Mesodermal cell (in vitro differentiated cells): ENCODE measurements around the gene HES3.

ENCODE experiments used
- H3K27ac ChIP-seq: 2 replicates; pipeline ENCODE4 v1.7.0; 2013; ENCODE audit warnings: mild to moderate bottlenecking, low read depth, low read length, moderate library complexity; ENCODE audit not compliant: severe bottlenecking
- H3K36me3 ChIP-seq: 2 replicates; pipeline ENCODE4 v1.7.1; 2013; ENCODE audit warnings: mild to moderate bottlenecking, low read length, moderate library complexity; ENCODE audit not compliant: control insufficient read depth, insufficient read depth
- H3K4me1 ChIP-seq: one replicate; pipeline ENCODE4 v1.7.1; 2013; ENCODE audit warnings: mild to moderate bottlenecking, low read length; ENCODE audit not compliant: insufficient read depth, control insufficient read depth, poor library complexity, severe bottlenecking
- H3K4me3 ChIP-seq: 2 replicates; pipeline ENCODE4 v1.7.0; 2013; ENCODE audit warnings: low read length, control low read depth, mild to moderate bottlenecking; ENCODE audit not compliant: insufficient read depth, poor library complexity, severe bottlenecking; ENCODE audit errors: extremely low read depth
- H3K9me3 ChIP-seq: 2 replicates; pipeline ENCODE4 v1.7.1; 2013; ENCODE audit warnings: mild to moderate bottlenecking, low read length, moderate library complexity; ENCODE audit not compliant: control insufficient read depth
- WGBS, 2 experiments: methylation state at CpG; one replicate each; pipeline ENCODE4 v1.1.5; 2013; ENCODE audit warnings: missing lambda C conversion rate in 2 of 2; ENCODE audit not compliant: insufficient coverage in 2 of 2; 5-methylcytosine and 5-hydroxymethylcytosine counted together

The HES3 gene

DNA sequence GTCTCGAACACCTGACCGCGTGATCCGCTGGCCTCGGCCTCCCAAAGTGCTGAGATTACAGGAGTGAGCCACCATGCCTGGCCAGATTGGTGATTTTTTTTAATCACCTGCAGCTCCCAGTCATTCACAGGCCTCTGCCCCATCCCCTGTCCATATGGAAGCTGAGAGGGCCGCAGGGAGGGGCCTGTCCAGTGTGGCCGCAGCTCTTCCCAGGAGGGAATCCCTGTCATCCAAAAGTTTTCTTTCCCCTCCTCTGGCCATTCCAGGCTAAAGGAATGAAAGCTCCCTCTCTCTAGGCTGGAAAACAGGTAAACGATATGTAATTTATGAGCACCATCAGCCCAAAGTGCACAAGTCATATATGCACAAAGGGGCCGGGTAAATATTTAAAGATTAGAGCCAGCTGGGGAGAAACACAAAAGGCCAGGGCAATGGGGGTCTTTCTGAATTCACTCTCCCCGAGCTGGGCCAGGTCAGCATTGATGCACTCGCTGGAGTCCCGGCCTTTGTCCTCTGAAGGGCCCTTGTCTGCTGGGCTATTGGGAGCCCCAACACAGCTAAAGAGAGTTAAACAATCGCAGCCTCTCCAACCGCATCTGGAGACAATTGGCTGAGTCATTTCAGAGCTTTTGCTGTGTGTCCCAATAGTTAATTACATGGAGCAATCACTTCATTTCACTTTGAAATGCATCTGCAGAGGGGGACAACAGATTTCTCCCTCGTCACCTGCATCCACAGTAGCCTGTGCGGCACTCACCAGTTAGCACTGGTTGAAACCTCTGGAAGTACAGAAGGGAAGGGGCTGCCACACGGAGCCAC, 3.8 kb upstream of the HES3 start:
- H3K4me1 ChIP-seq, result no peaks in the 10 kb centered on the region
- WGBS, 2 experiments, result 25 to 34% methylated on average over 11 to 13 of the region's 17 CpGs
- H3K9me3 ChIP-seq, result no peaks in the 10 kb centered on the region
- no peaks in the 10 kb centered on the region for H3K36me3 ChIP-seq
- H3K4me3 ChIP-seq, result no peak overlapping the region
- no peak overlapping the region for H3K27ac ChIP-seq

DNA sequence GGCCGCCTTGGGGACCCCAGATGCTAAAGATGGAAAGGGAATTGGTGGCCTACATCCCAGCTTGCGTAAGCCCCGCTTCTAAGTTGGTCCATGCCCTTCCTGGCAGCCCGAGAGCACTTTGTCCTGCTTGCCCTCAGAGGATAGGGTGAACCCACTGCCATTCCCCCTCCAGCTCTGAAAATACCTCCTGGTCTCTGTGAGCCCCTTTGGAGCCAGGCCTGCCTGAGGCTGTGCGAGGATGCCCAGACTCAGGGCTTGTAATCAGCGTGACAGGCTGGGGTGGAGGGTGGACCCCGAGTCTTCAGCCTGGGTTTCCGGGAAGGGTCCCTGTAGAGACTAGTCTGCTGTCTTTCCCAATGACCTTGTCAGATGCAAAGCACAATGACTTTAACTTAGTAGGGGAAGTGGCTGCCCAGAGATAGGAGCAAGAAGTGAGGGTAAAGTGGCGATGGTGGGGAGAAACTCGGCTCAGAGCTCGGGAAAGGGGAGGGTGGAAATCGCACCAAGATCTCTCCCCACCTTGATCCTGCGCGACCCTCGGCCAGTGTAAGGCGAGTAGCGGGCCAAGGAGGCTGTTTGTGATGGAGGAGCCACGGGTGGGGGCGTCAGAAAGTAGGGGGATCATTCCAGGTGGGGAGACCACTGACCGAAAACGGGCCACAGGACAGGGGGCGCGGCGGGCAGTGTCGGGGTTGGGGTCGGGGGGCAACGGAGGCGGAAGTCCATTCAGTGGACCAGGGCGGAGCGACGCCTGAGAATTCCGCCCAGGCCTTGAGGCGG, 2.7 kb upstream of the HES3 start:
- Histone ChIP-seq H3K4me3 (no peak overlapping the region), H3K9me3 (no peaks in the 10 kb centered on the region), H3K4me1 (no peaks in the 10 kb centered on the region), H3K27ac (no peak overlapping the region), H3K36me3 (no peaks in the 10 kb centered on the region)
- WGBS, 2 experiments, result 20 to 22% methylated on average over 23 to 28 of the region's 33 CpGs

DNA sequence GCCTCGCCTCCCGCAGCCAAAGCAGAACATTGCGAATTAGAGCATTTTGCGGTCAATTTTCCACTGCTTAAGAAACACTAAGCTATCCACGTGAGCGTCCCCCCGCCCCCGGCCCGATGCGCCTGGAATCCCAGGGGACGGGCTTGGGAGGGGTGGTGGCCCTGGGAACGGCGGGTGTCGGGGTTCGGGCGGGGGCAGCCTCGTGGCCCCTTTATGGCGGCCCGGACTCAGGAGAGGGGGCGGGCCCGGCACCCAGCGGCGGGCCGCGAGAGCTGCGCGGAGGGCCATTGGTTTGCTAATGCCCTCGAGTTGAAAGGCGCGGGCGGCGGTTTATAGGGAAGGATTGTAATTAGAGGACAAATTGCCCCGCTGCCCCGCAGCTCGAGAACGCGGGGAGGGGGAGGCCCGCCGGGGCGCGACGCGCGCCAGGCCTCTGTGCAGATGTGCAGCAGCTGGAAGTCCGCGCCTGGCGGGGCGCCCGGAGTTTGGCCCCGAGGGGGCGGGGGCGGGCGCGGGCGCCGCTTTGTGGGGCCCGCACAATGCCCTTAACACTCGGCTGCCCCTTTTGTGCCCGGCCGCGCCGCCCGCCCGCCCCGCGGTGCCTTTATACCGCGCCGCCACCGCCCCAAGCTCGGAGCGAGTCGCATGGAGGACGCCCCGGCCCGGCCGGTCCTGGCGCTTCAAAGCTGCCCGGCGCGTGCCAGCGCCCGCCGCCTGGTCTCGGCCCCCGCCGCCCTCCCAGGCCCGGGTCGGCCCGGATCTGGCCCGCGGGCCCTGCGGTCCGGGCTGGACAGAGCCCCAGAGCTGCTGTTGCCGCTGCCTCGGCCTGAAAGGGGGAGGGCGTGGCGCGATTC, 1.9 kb upstream of the HES3 start:
- Histone ChIP-seq H3K4me3 (peak overlapping the region; percentile 8), H3K9me3 (no peaks in the 10 kb centered on the region), H3K4me1 (no peaks in the 10 kb centered on the region), H3K27ac (no peak overlapping the region), H3K36me3 (no peaks in the 10 kb centered on the region)
- 1% methylated on average over 34 to 75 of the region's 99 CpGs for WGBS, 2 experiments

DNA sequence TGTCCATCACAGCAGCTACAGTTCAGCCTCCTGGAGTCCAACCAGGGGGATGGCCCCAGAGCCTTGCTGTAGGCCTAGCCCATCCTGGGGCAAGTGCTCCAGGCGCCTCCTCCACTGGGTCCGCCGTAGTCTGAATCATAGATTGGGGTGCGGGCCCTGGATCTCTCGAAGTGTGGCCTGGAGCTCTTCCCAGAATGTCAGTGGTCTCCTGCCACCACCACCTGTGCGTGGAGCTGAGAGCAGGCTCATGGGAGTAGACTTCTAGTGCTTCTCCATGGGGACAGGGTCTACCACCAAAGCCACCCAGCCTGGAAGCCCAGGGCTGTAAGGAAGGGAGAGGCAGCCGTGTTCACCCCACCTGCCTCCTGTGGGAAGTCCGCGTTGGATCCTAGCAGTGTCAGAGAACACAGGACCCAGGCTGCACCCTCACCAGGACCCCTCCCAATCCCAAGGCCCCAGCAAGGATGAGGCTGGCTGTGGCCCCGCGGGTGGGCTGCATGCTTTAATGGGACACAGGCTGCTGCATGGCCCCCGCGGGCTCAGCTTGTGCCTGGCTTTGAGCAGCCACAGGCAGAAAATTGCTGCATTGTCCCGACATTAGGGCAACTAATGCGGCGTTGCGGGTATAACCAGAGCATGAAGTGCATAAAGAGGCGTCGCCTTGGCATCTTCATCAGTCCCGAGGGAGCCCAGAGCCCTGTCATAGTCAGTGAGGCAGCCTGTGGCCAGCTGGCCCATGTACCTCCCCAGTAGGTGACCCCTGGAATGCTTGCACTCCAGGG, 735 bp upstream of the HES3 start:
- no peaks in the 10 kb centered on the region for H3K4me1 ChIP-seq
- no peak overlapping the region for H3K27ac ChIP-seq
- H3K4me3 ChIP-seq, result no peak overlapping the region
- H3K36me3 ChIP-seq, result no peaks in the 10 kb centered on the region
- 43 to 47% methylated on average over 19 to 20 of the region's 20 CpGs for WGBS, 2 experiments
- H3K9me3 ChIP-seq, result no peaks in the 10 kb centered on the region

DNA sequence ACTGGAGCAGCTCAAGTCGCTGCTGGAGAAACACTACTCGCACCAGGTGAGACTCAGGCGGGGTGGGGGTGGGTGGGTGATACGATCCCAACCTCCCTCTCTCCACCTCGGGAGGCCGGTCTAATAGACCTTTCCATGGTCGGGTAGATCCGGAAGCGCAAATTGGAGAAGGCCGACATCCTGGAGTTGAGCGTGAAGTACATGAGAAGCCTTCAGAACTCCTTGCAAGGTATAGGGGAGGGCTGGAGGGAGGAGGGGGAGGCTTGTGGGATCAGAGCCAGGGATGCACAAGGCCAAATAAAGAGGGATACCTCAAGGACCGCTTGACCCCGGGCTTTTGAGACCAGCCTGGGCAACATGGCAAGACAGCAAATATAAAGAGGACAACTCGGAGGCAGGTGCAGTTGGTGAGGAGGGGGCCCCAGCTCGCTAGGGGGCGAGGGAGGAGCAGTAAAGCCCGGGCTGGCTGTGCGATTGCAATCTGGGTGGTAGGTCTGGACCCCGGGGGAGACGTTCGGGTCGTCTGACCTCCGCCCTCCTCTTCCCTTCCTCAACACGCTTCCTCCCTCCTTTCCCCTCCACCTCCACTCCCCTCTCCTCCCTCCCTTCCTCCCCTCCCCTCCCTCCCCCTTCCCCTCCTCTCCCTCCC, 546 bp downstream of the HES3 start:
- H3K4me1 ChIP-seq, result no peaks in the 10 kb centered on the region
- WGBS, 2 experiments, result 0% methylated on average over 3 to 12 of the region's 24 CpGs
- no peak overlapping the region for H3K27ac ChIP-seq
- no peaks in the 10 kb centered on the region for H3K36me3 ChIP-seq
- H3K9me3 ChIP-seq, result no peaks in the 10 kb centered on the region
- no peak overlapping the region for H3K4me3 ChIP-seq

DNA sequence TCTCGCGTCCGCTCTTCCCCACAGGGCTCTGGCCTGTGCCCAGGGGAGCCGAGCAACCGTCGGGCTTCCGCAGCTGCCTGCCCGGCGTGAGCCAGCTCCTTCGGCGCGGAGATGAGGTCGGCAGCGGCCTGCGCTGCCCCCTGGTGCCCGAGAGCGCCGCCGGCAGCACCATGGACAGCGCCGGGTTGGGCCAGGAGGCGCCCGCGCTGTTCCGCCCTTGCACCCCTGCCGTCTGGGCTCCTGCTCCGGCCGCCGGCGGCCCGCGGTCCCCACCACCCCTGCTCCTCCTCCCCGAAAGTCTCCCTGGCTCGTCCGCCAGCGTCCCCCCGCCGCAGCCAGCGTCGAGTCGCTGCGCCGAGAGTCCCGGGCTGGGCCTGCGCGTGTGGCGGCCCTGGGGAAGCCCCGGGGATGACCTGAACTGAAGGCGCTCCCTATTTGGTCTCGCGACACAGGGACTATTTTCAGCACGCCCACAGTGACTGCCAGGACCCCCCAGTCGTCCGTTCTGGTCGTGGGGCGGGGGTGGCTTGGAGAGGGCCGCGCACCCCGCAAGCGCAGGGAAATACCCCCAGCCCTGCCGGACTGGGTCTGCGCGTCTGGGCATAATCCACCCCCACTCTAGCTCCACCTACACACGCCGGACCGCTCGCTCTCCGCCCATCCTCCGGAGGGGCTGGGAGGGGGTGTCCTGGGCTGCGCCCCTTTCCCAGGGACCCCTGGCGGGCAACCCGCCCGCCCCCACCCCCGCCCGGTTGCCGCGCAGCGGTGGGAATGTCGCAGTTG, 1.3 kb downstream of the HES3 start:
- no peak overlapping the region for H3K27ac ChIP-seq
- no peaks in the 10 kb centered on the region for H3K9me3 ChIP-seq
- WGBS, 2 experiments, result 0% methylated on average over 43 to 62 of the region's 79 CpGs
- peak overlapping the region; percentile 23 for H3K4me3 ChIP-seq
- H3K4me1 ChIP-seq, result no peaks in the 10 kb centered on the region
- no peaks in the 10 kb centered on the region for H3K36me3 ChIP-seq

DNA sequence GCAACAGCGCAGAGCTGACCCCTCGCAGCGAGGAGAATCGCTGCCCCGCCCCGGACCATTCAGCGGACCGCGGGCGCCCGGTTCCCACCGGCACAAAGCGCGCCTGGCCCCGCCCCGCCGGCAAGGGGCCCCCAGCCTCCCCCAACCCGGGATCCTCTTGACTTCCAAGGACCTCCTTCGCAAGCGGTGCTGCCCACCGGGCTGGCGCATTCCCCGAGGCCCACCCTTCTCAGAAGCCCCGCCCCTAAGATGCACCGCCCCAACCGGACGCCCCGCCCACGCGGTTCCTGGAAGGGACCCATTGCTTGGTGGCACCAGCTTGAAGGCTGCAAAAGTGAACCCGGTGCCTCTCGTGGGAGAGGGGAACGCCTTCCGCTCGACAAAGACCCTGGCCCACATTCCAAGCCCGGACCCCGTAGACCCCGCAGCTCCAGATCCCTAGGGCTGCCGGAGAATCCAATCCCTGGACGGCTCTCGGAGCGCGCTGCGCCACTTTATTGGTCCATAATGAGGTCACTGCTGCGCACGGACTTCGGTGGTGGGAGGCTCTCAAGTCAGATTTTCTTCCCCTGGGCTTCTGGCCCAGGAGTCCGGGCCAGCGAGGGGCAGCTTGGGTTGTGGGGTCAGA, 2.0 kb downstream of the HES3 start:
- WGBS, 2 experiments, result 2 to 4% methylated on average over 36 to 46 of the region's 49 CpGs
- Histone ChIP-seq H3K4me3 (peak overlapping the region; percentile 23), H3K9me3 (no peaks in the 10 kb centered on the region), H3K4me1 (no peaks in the 10 kb centered on the region), H3K27ac (no peak overlapping the region), H3K36me3 (no peaks in the 10 kb centered on the region)

DNA sequence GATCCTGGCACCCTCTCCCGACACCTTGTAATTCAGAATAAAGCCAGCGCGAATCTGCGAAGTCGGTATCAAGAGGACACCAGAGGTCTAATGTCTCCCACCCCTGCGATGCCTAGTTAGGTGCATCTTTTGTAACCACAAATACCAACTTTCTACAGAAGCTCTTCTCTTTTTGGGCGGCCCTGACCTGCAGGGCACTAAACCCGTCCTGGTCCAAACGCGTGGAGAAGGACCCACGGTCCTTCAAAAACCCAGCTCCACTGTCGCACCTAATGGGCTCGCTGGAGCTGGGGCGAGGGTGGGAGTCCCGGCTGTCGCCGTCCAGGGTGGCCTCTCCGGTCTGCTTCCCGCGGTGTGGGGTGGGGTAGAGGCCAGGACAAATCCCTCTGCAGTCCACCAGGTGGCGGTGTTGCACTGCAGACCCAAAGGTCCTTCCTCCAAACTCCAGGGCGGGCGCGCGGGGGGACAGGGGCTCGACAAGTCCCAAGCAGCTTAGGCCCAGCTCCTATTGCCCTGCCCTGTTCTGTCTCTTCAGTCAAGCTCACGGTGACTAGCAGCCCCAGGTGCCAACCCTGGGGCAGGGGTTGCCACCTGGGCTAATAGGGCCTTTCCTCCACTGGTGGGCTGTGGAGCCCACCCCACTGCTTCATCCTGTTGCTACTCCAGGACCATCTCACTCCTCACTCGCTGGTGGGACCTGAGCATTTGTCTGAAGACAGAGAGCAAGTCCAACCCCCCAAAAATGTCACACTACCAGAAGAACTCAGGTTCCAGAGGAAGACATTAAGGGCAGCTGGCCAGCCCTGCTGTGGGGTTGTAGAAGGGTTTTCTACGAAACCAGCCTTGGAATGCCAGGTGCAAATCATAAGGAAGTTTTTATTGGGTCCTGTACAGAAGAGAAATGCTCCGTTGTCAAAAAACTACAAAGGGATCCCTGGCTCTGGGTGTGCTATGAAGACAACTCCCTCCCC, 2.8 kb downstream of the HES3 start:
- no peaks in the 10 kb centered on the region for H3K36me3 ChIP-seq
- 10 to 16% methylated on average over 18 to 24 of the region's 30 CpGs for WGBS, 2 experiments
- no peak overlapping the region for H3K27ac ChIP-seq
- H3K4me1 ChIP-seq, result no peaks in the 10 kb centered on the region
- no peak overlapping the region for H3K4me3 ChIP-seq
- no peaks in the 10 kb centered on the region for H3K9me3 ChIP-seq
